HCEC 1CT (cell line): Measurements from ENCODE around the gene RFFL.

Experiments
- DNase-seq: peaks from one replicate; pipeline ENCODE4 v3.0.0-alpha.2; 2017

RFFL gene

DNA sequence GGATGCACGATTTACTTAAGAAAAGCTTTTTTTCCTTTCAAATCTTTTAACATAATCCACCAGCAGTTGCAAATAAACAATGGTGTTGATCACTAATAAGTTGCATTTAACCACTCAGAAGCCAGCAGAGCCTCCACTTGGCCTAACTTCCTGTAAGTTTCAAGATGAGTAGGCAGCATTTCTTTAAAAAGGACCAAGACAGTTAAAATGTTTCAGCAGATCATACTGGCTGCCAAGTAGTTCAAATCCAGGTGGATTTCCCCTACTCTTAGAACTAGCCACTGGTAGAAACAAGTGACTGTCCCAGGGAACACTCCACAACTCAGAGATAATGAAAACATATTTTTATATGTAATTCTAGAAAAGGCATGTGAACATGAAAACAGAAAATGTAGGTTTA, 17.0 kb upstream of the RFFL start:
- no peak for DNase-seq

DNA sequence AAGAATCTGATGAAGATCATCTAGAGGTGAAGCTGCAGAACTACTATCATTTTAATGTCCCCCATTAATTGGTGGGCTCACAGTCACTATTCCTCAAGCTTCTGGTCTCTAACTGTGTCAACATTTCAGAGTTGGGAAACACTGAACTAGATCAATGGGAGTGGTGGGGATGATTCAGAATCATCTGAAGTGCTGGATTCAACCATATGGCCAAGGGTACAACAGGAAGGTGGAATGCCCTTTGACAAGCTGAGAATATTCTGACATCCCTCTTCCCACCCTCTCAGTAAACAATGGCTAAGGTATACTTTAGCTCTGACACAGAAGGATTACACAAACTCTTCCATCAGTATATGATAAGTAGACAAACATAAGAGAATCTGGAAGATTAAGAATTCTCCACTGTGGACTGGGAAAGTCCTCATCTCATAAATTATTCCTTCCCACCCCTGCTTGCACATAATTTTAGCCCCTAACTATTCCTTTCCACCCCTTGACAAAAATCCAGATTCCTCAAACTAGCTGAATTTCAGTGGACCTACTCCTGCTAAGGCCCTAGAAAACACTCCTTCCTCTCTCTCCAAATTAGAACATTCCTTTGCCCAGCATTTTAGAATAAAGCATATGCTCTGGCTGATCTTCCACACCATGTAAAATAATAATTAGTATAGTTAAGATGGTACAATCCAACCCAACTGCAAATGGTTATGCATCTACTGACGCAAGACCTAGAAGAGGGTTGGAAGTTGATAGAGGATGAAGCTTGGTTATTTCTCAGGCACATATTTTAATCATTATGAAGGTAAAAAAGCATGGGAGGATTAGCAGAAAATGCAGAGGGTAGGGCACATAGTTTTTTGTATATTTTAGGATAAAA, 16.3 kb upstream of the RFFL start:
- DNase-seq: peak; percentile 60

DNA sequence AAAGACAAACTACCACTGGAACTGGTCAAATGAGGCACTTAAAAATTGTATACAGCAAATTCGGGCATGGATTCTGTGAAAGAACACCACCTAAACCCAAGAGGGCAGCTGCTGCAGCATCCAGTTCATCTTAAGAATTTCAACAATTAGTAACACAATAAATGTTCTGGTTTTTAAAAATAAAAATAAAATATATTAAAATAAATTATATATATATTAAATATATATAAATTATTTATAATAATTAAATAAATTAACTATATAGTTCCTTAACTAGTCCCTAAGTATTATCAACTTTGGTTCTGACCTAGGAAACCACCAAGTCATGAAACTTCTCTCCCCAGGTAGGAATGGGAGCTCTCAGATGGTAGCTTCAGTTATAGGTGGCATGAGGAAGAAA, 13.4 kb upstream of the RFFL start:
- no peak for DNase-seq

DNA sequence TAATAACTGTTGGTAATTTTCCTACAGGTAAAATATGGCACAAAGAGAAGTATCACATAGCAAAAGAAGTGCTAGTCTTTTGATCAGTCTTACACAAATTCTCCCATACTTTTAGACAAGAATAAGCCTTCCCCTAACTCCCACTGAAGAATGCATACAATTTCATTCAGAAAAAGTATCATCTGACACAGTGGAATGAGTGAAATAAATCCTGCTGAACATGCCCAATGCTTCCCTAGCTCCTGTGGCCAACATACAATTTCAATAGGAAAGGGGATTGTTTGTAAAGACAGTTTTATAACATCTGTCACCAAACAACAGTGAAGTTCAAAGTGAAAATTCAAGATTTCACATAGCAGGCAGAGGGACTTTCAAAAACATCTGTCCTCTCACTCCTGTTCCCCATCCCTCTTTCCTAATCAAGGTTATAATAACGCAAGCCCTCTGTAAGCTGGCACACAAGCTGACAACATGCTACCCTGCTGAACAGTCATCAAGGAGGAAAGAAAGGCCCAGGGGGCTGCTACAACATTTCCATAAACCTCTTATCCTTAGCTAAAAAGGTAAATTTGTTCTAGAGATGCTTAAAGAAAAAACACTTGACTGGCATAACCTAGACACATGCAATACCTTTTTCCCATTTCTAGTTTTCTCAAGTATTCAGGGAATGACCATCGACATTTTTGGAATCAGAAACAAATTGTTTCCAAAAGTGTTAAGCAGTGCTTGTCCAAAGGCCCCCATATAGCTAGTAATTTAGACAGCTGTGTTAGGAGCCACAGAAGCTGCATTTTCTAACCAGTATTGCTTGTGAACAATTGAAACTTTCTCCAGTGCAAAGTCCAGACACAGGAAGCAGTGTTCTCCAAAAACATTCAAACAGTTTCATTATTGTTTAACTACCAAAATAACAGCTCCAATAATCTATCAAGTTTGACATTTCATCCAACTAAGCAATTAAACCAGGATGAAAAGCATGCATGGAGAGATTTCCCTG, 11.5 kb upstream of the RFFL start:
- DNase-seq: no peak

DNA sequence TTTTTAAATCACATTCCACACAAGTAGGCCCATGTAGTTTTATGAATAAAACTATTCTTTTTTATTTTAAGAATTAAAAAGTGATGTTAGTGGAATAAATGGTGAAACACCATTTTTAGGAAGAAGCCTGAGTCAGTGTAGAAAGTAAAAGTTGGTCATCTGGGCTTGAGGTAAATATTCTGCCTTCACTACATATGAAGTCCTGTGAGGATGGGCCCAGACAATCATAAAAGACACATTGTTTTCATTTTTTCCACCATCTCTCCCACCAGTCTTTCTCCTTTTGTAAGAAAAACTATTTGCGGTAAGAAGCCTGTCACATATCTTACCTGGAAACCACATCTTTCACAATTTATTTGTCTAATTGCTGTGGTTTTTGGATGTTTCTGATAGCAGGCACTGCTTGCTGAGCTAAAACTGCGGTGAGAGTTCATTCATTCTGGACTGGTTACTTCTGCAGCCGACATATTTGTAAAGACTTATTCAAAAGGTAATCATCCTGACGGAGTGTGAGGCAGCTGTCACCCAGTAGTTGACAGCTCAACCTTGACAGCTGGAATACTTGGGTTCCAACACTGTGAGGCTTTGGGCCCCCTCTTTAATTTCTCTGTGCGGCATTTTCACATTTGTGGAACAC, 10.6 kb upstream of the RFFL start:
- no peak for DNase-seq

DNA sequence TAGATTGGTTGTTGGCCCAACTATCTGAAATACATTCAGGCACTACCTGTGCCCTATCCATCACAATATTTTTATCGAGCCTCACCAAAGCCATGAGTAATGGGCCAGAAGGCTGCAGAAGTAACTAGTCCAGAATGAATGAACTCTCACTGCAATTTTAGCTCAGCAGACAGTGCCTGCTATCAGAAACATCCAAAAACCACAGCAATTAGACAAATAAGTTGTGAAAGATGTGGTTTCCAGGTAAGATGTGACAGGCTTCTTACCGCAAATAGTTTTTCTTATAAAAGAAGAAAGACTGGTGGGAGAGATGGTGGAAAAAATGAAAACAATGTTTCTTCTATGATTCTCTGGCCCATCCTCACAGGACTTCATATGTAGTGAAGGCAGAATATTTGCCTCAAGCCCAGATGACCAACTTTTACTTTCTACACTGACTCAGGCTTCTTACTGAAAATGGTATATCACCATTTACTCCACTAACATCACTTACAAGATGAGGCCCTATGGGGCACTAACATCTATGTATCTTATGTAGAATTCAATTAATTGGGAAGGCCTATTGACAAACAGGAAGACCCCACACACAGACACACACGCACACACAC, 9.8 kb upstream of the RFFL start:
- no peak for DNase-seq

DNA sequence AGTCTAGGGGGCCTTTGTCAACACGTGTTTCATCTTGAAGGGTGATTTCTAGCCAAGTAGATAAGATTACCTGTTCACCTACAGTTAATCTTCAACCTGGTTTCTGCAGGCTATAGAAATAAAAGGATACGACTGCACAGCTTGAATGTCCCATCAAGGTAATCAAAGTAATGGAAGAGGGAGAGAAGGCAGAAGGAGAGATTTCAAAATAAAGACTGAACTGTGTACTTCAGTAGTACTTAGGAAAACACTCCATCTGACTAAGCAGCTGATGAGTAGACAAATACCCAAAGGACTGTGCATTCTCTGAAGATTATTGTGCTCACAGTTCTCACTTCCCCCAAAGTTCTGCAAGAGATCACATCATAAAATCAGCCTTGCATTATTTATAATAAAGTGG, 5.8 kb upstream of the RFFL start:
- DNase-seq: peak; percentile 45

DNA sequence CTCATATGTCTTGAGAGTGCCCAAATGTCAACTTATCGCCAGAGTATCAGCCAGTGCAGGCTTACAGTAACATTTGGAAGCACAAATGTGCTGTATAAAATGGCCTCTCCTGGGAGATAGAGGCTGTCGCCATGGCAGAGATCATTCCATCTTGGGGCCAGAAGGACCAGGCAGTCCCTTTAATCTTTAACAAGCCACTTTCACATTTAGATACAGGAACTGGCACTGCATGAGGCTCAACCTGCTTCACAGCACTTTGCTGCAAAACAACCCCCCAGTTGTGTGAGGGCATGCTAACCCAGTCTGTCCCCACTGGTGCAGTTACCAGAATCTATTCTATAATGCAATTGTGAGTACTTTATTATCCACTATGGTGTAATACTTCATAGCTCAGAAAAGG, 4.7 kb upstream of the RFFL start:
- no peak for DNase-seq

DNA sequence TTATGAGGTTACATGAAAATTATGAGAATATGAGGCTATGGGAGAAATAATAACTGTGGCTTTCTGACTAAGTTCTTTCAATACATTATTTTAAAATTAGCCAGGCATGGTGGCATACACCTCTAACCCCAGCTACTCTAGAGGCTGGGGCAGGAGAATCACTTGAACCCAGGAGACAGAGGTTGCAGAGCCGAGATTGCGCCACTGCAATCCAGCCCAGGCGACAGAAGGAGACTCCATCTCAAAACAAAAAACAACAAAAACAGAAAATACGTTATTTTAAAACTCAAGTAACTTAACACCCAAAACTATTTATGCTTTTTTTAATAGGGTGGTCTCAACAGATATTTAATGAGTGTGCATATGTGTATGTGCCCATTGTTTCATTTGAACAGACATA, 2.4 kb upstream of the RFFL start:
- no peak for DNase-seq

DNA sequence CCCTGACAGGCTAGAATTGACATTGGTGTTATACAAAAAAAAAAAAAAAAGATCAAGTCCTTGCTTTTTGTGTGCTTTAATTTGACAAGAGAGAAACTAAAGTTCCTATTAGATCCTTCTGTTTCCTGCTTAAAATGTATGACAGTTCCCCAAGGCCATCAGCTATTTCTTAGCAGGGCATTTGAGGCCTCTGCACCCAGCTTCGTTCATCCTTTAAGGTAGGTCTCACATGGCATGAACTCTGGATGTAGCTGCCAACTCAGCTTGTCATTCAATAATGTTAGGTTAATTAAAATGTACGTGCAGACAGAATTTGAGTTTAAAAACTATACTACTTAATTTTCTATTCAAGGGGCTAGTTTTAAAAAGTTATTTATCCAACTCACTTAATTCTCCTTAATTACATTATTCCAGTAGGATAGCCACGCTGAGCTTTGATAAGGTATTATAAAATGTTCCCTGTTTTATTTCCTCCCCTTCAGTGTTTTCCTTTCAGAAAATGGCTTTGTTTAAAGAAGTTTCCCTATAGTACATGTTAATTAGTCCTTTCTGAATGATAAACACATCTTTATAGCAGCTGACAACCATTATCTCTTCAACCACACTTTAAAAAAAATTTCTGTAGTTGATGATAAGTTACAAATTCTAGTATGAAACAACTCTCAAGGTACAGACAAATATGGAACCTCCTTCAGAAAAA, 1.2 kb upstream of the RFFL start:
- DNase-seq: no peak

DNA sequence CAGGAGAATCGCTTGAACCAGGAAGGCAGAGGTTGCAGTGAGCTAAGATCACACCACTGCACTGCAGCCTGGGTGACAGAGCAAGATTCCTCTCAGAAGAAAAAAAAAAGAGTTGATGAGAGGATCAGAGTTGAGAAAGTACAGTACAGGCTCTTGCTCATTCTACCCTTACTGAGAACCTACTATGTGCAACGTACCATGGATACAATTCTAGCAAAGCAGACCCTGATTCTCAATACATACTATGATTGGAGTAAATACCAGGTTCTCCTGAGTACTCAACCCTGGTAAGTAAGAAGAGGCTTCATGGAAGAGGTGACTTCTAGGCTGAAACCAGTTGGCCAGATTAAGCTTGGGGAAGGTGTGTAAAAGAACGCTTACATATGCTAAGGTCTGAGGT, 1.2 kb downstream of the RFFL start:
- DNase-seq: no peak

DNA sequence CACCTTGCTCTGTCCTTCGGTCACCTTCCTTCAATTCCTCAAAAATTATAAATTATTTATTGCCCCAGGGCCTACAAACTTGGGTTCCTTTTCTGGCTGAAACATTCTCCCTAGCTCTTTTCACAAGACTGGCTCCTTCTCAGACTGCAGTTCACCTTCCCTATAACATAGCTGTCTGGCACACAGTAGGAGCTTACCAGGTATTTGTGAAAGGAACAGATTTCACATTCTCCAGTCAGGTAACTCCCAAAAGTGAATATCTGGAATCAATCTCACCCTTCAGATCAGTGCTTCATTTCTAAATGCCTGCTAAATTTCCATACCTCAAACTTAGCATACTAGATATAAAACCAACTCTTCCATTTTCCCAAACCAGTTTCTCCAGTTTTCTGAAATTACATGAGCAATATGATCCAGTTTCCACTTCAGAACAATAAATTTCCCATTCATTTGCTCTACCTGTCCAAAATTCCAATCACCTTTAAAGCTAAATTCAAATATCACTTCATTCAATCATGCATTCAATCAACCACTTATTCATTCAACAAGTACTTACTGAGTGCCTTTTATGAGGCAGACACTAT, 6.1 kb downstream of the RFFL start:
- no peak for DNase-seq

DNA sequence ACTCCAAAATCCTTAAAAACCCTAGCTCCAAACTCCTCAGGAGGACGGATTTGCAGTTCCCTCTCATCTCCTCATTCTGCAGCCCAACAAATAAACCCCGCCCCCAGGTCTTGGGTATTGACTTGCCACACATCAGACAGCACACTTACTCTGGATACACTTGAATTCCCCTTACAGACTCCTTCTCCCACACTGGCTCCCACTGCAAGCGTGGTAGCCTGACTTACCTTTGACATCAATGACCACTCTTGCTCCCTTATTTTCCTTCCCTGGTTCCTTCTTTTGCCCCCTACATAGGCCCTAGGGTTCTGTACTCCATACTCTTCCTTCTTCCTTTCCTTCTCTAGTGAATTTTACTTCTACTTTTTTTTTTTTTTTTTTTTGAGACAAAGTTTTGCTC, 7.5 kb downstream of the RFFL start:
- DNase-seq: no peak

DNA sequence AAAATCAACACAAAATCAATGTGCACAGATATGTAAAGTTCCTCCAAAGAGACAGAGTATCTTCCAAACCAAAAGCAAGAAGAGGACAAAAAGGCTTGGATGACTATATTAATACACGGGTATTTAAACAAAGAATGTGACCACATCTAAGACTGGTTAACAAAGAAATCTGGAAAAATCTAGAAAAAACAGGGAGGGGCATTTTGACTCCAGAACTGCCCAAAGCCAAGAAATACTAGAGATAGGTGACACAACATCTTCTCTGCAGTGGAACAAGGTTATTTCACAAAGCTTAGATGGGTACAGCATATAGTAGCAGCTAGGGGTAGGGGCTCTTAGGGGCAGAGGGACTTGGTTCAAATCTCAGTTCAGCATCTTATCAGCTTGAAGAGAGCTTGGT, 10.3 kb downstream of the RFFL start:
- DNase-seq: no peak

DNA sequence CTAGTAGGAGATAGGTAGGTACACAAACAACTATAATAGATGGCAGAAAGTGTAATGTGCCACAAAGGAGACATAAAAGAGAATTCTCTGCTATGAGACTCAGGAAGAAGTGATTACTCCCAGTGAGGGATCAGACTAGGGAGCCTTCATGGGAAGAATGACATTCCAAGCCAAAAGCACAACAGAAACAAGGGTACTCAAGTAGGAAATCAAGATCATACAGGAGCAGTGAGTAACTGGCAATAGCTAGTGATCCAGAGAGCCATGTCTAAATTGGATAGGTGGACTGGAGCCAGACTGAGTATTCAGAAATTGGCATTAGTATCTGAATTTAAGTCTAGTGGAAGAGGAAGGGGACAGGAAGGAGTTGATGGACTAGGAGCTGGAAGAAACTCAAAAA, 10.7 kb downstream of the RFFL start:
- no peak for DNase-seq

DNA sequence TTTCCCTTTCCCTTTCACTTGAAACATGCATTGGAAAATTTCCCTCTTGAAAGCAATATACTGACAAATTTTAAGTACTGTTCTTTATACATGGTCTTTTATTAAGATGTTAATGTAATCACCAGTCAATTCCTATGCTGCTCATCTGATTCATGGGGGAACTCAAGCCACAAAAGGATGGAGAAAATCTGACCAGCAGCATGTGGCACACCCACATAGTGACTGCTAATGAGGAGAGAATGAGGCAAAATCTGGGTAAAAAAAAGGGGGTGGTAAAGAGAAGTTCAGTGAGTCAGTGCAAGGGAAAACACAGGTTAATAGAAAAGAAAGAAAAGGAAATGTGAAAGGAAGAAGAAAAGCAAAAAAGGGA, 11.3 kb downstream of the RFFL start:
- peak; percentile 17 for DNase-seq

DNA sequence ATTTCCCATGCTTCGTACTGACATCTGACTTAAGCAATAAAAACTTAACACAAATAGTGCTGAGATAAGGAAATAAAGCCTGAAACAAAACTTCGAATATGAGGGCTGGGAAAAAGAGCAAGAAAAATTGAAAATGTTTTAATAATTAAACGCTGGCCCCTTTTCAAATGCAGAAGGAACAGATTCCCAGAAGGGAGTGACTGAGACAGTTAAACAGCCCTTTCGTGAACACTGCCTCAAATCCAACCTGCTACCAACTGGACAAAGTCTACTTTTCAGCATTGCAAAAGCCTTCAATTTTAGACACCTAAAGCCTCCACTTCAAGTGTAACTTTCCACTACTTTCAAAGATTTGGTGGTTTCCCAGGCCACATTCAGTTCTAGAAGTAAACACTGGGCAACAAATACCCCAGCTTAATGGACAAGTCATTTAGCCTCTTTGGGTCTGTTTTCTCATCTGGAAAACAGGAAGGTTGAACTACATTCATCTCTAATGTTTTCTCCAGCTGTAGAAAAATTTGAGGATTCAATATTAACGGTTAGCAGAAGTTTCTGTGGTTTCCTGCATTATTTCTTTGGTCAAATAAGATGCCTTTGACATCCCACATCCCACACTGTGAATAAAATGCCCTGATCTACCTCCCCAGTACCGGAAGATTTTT, 11.8 kb downstream of the RFFL start:
- no peak for DNase-seq

DNA sequence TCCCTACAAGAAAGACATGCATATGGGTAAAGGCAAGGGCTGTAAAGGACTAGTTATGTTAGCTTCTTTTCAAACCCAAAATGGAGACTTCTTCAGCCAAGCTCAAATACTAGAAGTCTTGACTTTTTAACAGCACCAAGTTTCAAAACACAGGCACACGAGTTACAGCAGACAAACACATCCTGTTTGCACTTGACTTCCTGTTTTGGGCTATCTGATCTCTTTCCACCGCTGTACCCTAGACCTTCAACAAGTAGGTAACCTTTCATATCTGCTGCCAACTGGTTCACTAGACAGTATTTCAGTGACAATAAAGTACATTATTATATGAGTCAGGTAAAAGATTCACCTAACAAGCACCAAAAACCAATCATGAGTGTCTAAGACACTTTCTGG, 12.3 kb downstream of the RFFL start:
- DNase-seq: no peak

DNA sequence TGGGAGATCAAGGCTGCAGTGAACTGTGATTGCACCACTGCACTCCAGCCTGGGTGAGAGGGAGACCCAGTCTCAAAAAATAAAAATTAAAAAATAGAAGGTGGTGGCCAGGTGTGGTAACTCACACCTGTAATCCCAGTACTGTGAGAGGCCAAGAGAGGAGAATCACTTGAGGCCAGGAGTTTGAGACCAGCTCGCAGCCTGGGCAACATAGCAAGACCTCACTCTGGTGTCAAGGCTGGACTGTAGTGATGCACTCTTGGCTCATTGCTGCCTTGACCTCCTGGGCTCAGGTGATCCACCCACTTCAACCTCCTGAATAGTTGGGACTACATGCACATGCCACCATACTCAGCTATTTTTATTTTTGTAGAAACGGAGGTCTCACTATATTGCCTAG, 13.3 kb downstream of the RFFL start:
- no peak for DNase-seq

DNA sequence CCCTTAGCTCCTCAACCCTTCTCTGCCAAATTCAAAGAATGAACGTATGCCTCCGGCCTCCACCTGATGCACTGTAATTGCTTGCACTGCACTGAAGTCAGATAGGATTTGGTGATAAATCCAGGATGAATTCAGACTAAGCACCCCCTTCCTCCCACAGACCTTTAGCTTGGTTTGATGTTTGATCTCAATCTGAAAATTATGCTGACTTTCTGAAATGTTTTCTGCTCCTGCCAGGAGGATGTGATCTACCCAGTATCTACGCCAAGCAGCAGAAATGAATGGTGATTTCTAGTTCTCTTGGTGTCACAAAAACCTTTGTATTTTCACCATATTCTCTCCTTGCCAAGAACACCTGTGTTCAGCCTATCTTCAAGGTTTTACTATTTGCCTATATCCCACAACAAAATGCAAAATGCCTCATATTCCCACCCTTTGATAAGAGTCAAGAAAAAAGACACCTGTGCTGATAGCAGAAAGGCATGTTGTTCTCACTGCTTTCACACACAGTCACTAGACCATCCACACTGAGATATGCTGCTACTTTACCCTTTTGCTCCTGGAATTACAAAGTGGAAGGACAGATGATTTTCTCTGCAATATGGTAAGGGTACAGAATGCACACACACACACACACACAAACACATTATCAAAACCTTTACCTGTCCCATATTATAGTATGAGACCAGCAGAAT, 14.7 kb downstream of the RFFL start:
- no peak for DNase-seq

DNA sequence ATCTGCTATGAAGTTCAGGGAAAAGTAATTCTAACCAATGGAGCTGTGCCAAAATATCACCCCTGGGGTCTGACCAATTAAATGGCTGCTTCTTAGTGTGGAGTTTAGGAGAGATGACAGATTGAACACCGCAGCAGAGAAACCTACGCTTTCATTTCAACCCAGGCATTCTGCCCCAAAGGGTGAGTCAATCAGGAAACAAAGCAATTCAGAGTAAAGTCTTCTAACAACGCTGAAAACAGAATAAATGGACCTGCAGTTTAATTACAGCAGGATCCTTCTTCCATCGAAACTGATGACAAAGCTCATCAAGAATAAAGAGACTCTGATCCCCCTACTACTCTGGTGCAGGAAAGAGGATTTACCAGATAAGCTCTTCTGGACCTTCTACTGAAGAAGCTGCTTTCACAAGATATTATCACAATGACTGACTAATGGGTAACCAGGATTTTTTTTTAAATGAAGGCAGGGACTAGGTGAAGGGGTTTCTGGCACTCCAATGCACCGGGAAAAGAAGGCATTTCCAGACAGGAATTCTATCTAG, 16.7 kb downstream of the RFFL start:
- DNase-seq: no peak
